ENCODE measurements around the gene COX4I1.

DNA sequence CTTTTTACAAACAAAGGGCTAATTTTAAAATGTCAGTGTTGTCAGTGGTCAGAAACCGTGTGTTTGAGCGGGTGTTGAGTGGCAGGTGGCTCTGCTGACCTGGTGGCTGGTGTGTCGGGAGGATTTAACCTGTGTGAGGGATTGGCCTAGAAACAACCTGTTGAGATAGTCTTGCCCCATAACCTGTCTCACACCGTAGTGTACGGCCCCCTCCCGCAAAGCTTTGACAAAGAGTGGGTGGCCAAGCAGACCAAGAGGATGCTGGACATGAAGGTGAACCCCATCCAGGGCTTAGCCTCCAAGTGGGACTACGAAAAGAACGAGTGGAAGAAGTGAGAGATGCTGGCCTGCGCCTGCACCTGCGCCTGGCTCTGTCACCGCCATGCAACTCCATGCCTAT, 7.0 kb downstream of the COX4I1 start:
- no peak for TF ChIP-seq CTCF (IDR thresholded peaks at IDR 0.05; ENCODE audit: low read depth, low read length)
- TF ChIP-seq EZH2phosphoT487 (IDR thresholded peaks at IDR 0.05; ENCODE audit: low read depth), result no peak
